IgD-negative memory B cell (primary cell): Measurements from ENCODE around the gene GLIS1. TPM values are rescaled to one million over a fixed set of nuclear protein-coding genes. Genes with fewer than 3 reads are reported as not detected.
"Not testable (repeated sequence)": the region's sequence is repeated elsewhere in the genome, so short reads cannot be mapped to it uniquely, and the experiment has no call there.

Experiments
- H3K27ac Mint-ChIP-seq, 3 donors: one replicate each; pipeline ENCODE4 v1.8.0; 2020 to 2022; ENCODE audit warnings: mild to moderate bottlenecking in 3 of 3, mixed read lengths in 3 of 3, moderate library complexity in 1 of 3
- H3K27me3 Mint-ChIP-seq: one replicate; pipeline ENCODE4 v1.8.0; 2021; ENCODE audit warnings: mixed read lengths
- H3K36me3 Mint-ChIP-seq: one replicate; pipeline ENCODE4 v1.8.0; 2020; ENCODE audit warnings: mild to moderate bottlenecking, mixed read lengths
- H3K4me1 Mint-ChIP-seq, 3 donors: one replicate each; pipeline ENCODE4 v1.8.0; 2020 to 2022; ENCODE audit warnings: mixed read lengths in 3 of 3, mild to moderate bottlenecking in 1 of 3
- H3K4me3 Mint-ChIP-seq, 4 donors: one replicate each; pipeline ENCODE4 v1.8.0; 2020 to 2022; ENCODE audit warnings: mild to moderate bottlenecking in 4 of 4, mixed read lengths in 4 of 4, moderate library complexity in 3 of 4
- H3K9me3 Mint-ChIP-seq, 3 donors: one replicate each; pipeline ENCODE4 v1.8.0; 2020 to 2021; ENCODE audit warnings: mixed read lengths in 3 of 3, mild to moderate bottlenecking in 1 of 3
- polyA plus RNA-seq: library from polyadenylated mRNA; unstranded; fragments of 300-500 nt; fragmentation: Illumina TruSeq; gene quantifications from one replicate; pipeline ENCODE4 v1.2.3, GENCODE V29; 2021

Gene GLIS1
- polyA plus RNA-seq, result not detected

- Mint-ChIP-seq H3K4me1 (peaks cover 0 to 5% (median 0%) of the 10 kb centered on the region in 3 donors), H3K4me3 (peak within 1 kb of the TSS; percentile 76 to 87 (median 85)), H3K9me3 (peaks cover 2 to 5% (median 3%) of the 10 kb centered on the region in 3 donors), H3K27me3 (peaks cover 48% of the 10 kb centered on the region), H3K27ac (no peak within 1 kb of the TSS), H3K36me3 (peaks cover 2% of the 10 kb centered on the region)
Observed at GRCh38 chr1:53739109-53739681, at the start of gene GLIS1. TSS of gene GLIS1 (minus strand) at chr1:53739164. CDS start at chr1:53738064, 1,100 bp downstream.

- H3K27ac Mint-ChIP-seq, result no peak overlapping the region
- H3K9me3 Mint-ChIP-seq, result no peaks in the 10 kb centered on the region
- H3K36me3 Mint-ChIP-seq, result peaks cover 12% of the 10 kb centered on the region
- no peaks in the 10 kb centered on the region for H3K4me1 Mint-ChIP-seq
- H3K4me3 Mint-ChIP-seq, result no peak overlapping the region
- H3K27me3 Mint-ChIP-seq, result no peaks in the 10 kb centered on the region
Observed at GRCh38 chr1:53787655-53788054, 48.7 kb upstream of the GLIS1 start.

- Mint-ChIP-seq H3K9me3 (no peaks in the 10 kb centered on the region), H3K36me3 (peaks cover 6% of the 10 kb centered on the region), H3K4me1 (no peaks in the 10 kb centered on the region), H3K27me3 (no peaks in the 10 kb centered on the region), H3K4me3 (no peak overlapping the region), H3K27ac (peak overlapping the region in 1 of 3 donors; percentile 1)
Observed at GRCh38 chr1:53783056-53783455, 44.1 kb upstream of the GLIS1 start.

- Mint-ChIP-seq H3K4me3 (no peak overlapping the region), H3K4me1 (no peaks in the 10 kb centered on the region), H3K27me3 (no peaks in the 10 kb centered on the region), H3K9me3 (no peaks in the 10 kb centered on the region), H3K27ac (no peak overlapping the region), H3K36me3 (peaks cover 6% of the 10 kb centered on the region)
Observed at GRCh38 chr1:53781654-53782053, 42.7 kb upstream of the GLIS1 start.

- H3K27me3 Mint-ChIP-seq, result no peaks in the 10 kb centered on the region
- no peaks in the 10 kb centered on the region for H3K4me1 Mint-ChIP-seq
- no peak overlapping the region for H3K4me3 Mint-ChIP-seq
- H3K27ac Mint-ChIP-seq, result no peak overlapping the region
- peaks cover 10% of the 10 kb centered on the region for H3K36me3 Mint-ChIP-seq
- no peaks in the 10 kb centered on the region for H3K9me3 Mint-ChIP-seq
Observed at GRCh38 chr1:53777272-53777671, 38.3 kb upstream of the GLIS1 start.

- Mint-ChIP-seq H3K27me3 (no peaks in the 10 kb centered on the region), H3K36me3 (peaks cover 3% of the 10 kb centered on the region), H3K4me1 (peaks cover 0 to 3% (median 0%) of the 10 kb centered on the region in 3 donors), H3K9me3 (no peaks in the 10 kb centered on the region), H3K4me3 (no peak overlapping the region), H3K27ac (no peak overlapping the region)
Observed at GRCh38 chr1:53771648-53772047, 32.7 kb upstream of the GLIS1 start.

GRCh38 chr1:53769780-53770179 lies 30.8 kb upstream of the GLIS1 start:
- Mint-ChIP-seq H3K9me3 (no peaks in the 10 kb centered on the region), H3K27ac (no peak overlapping the region), H3K27me3 (no peaks in the 10 kb centered on the region), H3K4me3 (no peak overlapping the region), H3K4me1 (peaks cover 0 to 3% (median 1%) of the 10 kb centered on the region in 3 donors), H3K36me3 (peaks cover 1% of the 10 kb centered on the region)

- H3K27me3 Mint-ChIP-seq, result no peaks in the 10 kb centered on the region
Observed at GRCh38 chr1:53769184-53769583, 30.2 kb upstream of the GLIS1 start.

GRCh38 chr1:53766831-53767405 lies 28.0 kb upstream of the GLIS1 start:
- Mint-ChIP-seq H3K9me3 (peaks cover 0 to 16% (median 3%) of the 10 kb centered on the region in 3 donors), H3K27ac (no peak overlapping the region), H3K27me3 (no peaks in the 10 kb centered on the region), H3K36me3 (peaks cover under 1% of the 10 kb centered on the region), H3K4me3 (no peak overlapping the region), H3K4me1 (peaks cover 0 to 3% (median 1%) of the 10 kb centered on the region in 3 donors)

More at GRCh38 chr1:53769184-53769583, 30.2 kb upstream of the GLIS1 start:
- no peaks in the 10 kb centered on the region for H3K9me3 Mint-ChIP-seq
- H3K4me3 Mint-ChIP-seq, result no peak overlapping the region
- no peak overlapping the region for H3K27ac Mint-ChIP-seq
- peaks cover 0 to 3% (median 1%) of the 10 kb centered on the region in 3 donors for H3K4me1 Mint-ChIP-seq
- H3K36me3 Mint-ChIP-seq, result peaks cover 1% of the 10 kb centered on the region

GRCh38 chr1:53766194-53766742 lies 27.3 kb upstream of the GLIS1 start:
- peaks cover 0 to 16% (median 3%) of the 10 kb centered on the region in 3 donors for H3K9me3 Mint-ChIP-seq
- no peak overlapping the region for H3K4me3 Mint-ChIP-seq
- H3K36me3 Mint-ChIP-seq, result peaks cover 2% of the 10 kb centered on the region
- no peaks in the 10 kb centered on the region for H3K27me3 Mint-ChIP-seq
- no peak overlapping the region for H3K27ac Mint-ChIP-seq
- peaks cover 0 to 3% (median 1%) of the 10 kb centered on the region in 3 donors for H3K4me1 Mint-ChIP-seq

GRCh38 chr1:53765657-53766056 lies 26.7 kb upstream of the GLIS1 start:
- Mint-ChIP-seq H3K4me3 (no peak overlapping the region), H3K27me3 (no peaks in the 10 kb centered on the region), H3K36me3 (peaks cover 2% of the 10 kb centered on the region), H3K27ac (peak overlapping the region in 1 of 3 donors; percentile 31), H3K4me1 (peaks cover 0 to 3% (median 1%) of the 10 kb centered on the region in 3 donors), H3K9me3 (peaks cover 0 to 16% (median 3%) of the 10 kb centered on the region in 3 donors)

- H3K4me3 Mint-ChIP-seq, result peak overlapping the region in 1 of 4 donors; percentile 33
- no peak overlapping the region for H3K27ac Mint-ChIP-seq
- peaks cover 0 to 3% (median 1%) of the 10 kb centered on the region in 3 donors for H3K4me1 Mint-ChIP-seq
- H3K9me3 Mint-ChIP-seq, result peaks cover 0 to 16% (median 3%) of the 10 kb centered on the region in 3 donors
- no peaks in the 10 kb centered on the region for H3K27me3 Mint-ChIP-seq
- H3K36me3 Mint-ChIP-seq, result peaks cover 5% of the 10 kb centered on the region
Observed at GRCh38 chr1:53763911-53764310, 24.9 kb upstream of the GLIS1 start.

GRCh38 chr1:53763461-53763860 lies 24.5 kb upstream of the GLIS1 start:
- Mint-ChIP-seq H3K4me3 (no peak overlapping the region), H3K9me3 (peaks cover 0 to 16% (median 3%) of the 10 kb centered on the region in 3 donors), H3K27ac (no peak overlapping the region), H3K36me3 (peaks cover 5% of the 10 kb centered on the region), H3K4me1 (peaks cover 0 to 3% (median 1%) of the 10 kb centered on the region in 3 donors), H3K27me3 (no peaks in the 10 kb centered on the region)

GRCh38 chr1:53760497-53760896 lies 21.5 kb upstream of the GLIS1 start:
- H3K27me3 Mint-ChIP-seq, H3K27ac Mint-ChIP-seq, H3K4me3 Mint-ChIP-seq, H3K4me1 Mint-ChIP-seq: not testable (repeated sequence)
- Mint-ChIP-seq H3K36me3 (peaks cover 10% of the 10 kb centered on the region), H3K9me3 (peaks cover 0 to 16% (median 3%) of the 10 kb centered on the region in 3 donors)

- no peak overlapping the region for H3K27ac Mint-ChIP-seq
- peaks cover 8% of the 10 kb centered on the region for H3K36me3 Mint-ChIP-seq
- no peaks in the 10 kb centered on the region for H3K4me1 Mint-ChIP-seq
- H3K27me3 Mint-ChIP-seq, result no peaks in the 10 kb centered on the region
- no peaks in the 10 kb centered on the region for H3K9me3 Mint-ChIP-seq
- no peak overlapping the region for H3K4me3 Mint-ChIP-seq
Observed at GRCh38 chr1:53755874-53756273, 16.9 kb upstream of the GLIS1 start.
